Activated CD8-positive, alpha-beta memory T cell treated with anti-CD3 and anti-CD28 coated beads for 36 hours (primary cell): ENCODE measurements around the gene YJEFN3. TPM values are rescaled to one million over a fixed set of nuclear protein-coding genes. Genes with fewer than 3 reads are reported as not detected.

Source experiments
- CTCF ChIA-PET: fragments of 350-600 bp; sonication (Branson Sonifier 250); formaldehyde crosslinking; loops from one replicate; lab custom pipeline; 2021; ENCODE audit warnings: antibody characterized with exemption; lab: Charles Lee
- POLR2A ChIA-PET: fragments of 350-600 bp; sonication (Branson Sonifier 250); formaldehyde crosslinking; loops from one replicate; lab custom pipeline; 2021; ENCODE audit warnings: antibody characterized with exemption; lab: Charles Lee
- total RNA-seq, 2 experiments: library from RNA; stranded (reverse); gene quantifications; one replicate each; pipeline ENCODE4 v1.2.3, GENCODE V29; 2021

YJEFN3 gene
- total RNA-seq, 2 experiments from 2014 or later = 7.3 to 8.8 TPM

DNA sequence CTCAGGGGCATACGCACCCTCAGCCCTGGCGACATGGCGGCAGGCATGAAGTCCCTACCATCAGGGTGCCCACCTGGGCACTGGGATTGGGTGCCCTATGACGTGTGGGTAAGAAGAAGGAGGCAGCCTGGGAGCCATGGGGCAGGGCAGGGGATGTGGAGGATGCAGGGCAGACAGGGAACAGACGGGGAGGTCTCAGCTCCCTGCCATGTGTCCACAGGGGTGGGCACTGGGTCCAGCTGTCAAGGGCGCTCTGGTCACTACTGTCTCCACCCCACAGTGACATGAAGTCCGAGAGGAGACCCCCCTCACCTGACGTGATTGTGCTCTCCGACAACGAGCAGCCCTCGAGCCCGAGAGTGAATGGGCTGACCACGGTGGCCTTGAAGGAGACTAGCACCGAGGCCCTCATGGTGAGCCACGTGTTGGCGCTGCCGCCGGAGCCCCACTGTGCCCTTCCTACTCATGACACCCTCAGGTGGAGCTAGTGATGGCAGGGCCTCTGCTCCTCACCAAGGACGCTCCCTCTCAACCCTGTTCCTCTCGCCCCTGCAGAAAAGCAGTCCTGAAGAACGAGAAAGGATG is 36.6 kb upstream of the YJEFN3 start:
- CTCF ChIA-PET = interaction anchor here (0.8 to 4.9 kb wide), 6 partner anchors 20 to 126 kb away, joined by 3 to 60 read pairs (median 11); no protein-coding TSS in a partner anchor
- POLR2A ChIA-PET = interaction anchor here (0.6 kb wide), 1 partner anchor 74 kb away, joined by 3 read pairs; no protein-coding TSS in a partner anchor

DNA sequence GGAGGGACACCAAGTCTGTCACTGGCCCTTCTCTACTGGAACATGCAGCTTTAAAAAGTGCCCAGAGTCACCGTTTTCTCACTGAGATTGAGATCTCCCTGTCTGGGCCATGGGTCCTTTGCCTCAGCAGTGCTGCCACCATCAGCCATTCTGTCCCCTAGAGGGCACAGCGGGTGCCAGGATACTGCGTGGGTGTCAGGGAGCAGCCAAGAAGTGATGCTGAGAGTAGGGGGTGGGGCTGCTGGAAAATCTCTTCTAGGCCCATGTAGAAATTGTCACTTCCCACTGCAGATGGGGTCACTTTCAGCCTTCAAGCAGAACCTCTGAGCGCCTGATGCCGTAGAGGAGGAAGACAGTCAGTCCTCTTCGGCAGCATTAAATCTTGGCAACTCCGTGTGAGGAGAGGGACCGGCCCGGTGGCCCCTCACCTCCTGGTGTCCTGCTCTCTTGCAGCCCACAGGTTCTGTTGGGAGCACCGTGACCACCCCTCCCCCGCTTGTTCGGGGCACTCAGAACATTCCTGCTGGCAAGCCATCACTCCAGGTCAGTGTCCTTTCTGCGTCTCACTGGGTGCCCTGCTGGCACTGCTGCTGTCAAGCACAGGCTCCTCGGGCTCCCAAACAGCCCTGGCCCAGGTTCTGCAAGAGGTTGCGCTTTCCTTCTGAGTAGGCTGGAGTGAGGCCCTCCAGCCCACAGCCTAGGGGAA is 34.7 kb upstream of the YJEFN3 start:
- CTCF ChIA-PET = no interaction called here
- POLR2A ChIA-PET = no interaction called here

DNA sequence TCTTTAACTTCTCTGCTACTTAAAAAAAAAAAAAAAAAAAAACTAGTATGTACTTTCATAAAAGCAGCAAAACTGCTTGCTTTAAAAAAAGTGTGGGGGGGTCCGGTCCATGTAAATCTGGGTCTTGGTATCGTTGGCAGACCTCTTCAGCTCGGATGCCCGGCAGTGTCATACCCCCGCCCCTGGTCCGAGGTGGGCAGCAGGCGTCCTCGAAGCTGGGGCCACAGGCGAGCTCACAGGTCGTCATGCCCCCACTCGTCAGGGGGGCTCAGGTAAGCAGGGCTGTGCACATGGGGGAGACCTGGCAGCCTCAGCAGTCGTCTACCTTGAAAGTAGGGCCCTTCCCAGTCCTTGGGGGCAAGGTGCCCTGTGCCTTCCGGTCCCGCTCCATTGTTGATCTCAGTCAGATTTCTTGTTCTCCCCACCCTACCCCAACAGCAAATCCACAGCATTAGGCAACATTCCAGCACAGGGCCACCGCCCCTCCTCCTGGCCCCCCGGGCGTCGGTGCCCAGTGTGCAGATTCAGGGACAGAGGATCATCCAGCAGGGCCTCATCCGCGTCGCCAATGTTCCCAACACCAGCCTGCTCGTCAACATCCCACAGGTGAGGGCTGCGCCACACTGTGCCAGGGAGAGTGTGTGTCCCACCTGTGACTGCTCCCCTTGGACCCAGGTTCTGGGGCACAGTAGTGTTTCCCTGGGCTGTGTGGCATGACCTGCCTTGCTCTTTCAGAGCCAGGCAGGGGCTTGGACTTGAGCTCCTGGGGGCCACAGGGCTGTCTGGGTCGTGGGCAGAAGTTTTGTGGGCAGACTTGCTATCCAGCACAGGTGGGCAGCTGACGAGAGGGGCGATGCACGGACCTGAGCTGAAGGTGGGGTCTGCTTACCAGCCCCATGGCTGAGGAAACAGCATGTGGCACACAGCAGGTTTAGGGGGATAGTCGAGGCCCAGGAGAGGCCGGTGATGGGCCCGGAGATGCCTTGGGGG is 32.8 kb upstream of the YJEFN3 start:
- CTCF ChIA-PET = interaction anchor here (1.1 kb wide), 1 partner anchor 36 kb away, joined by 3 read pairs; no protein-coding TSS in a partner anchor
- POLR2A ChIA-PET = interaction anchor here (0.6 kb wide), 1 partner anchor 164 kb away, joined by 6 read pairs; no protein-coding TSS in a partner anchor

DNA sequence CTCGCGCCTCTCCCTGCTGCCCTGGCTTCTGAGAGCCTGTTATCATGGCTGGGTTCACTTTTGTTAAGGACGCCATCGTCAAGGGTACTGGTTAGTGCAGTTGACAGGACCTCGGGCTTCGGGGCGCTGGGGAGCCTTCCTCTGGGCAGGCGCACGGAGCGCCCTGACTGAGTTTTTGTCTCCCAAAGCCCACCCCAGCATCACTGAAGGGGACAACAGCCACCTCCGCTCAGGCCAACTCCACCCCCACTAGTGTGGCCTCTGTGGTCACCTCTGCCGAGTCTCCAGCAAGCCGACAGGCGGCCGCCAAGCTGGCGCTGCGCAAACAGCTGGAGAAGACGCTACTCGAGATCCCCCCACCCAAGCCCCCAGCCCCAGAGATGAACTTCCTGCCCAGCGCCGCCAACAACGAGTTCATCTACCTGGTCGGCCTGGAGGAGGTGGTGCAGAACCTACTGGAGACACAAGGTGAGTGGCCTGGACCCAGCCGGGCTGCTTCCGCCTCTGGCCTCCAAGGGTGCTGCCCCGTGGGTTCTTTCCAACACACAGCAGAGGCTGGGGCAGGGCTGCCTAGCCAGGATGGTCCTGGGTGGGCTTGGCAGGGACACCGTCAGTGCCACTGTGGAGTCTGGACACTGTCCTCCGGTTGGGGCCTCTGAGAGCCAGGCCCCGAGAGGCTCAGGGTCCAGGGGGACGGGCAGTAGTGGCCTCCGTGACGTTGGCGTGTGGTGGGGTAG is 30.3 kb upstream of the YJEFN3 start:
- ChIA-PET POLR2A (no interaction called here), CTCF (no interaction called here)

DNA sequence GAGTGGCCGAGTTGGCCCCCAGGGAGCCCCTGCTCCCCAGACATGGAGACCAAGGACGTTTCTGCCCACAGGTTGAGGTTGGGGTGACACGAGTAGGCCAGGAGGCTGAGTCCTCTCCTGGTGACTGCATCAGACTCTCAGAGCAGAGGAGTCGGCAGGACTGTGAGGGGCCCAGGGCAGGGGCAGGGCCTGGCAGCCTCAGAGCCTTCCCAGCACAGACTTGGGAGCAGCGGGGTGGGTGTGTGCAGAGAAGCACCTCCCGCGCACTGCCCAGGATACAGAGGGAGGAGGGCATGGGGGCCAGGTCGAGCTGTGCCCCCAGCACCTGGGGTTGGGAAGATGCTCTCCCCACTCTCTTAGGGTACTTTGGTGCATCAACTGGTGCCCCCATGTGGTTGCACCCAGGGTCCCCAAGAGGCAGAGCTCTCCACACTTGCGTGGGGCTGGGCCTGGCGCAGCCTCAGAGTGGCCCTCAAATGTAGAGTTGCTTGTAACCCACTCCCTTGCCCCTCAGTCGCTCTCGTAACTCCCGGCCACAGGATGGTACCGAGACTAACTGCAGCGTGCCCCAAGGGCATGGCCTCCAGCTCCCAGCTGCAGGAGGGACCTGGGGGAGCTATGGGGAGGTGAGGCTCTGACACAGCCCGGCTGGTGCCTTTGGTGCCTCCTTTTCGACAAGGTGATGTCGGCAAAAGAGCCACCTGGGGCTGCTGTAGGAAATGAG is 29.3 kb upstream of the YJEFN3 start:
- ChIA-PET POLR2A (no interaction called here), CTCF (no interaction called here)

DNA sequence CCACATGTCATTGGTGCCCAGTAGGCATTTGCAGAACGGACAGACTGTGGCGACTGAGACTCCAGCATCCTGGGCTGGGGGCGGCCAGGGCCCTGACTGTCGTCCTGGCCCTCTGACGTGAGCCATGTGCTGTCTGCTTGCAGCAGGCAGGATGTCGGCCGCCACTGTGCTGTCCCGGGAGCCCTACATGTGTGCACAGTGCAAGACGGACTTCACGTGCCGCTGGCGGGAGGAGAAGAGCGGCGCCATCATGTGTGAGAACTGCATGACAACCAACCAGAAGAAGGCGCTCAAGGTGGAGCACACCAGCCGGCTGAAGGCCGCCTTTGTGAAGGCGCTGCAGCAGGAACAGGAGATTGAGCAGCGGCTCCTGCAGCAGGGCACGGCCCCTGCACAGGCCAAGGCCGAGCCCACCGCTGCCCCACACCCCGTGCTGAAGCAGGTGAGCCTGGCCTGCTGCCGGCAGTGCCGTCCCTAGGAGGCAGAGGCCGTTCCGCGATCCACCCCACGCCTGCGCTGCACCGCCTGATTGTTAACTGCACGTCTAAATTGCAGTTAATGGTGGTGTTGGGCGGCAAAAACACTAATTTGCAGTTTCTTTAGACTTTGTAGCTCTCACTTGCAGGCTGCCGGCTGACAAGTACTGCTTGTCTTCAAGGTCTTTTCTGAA is 27.6 kb upstream of the YJEFN3 start:
- CTCF ChIA-PET = interaction anchor here (1.2 kb wide), 1 partner anchor 10 kb away, joined by 5 read pairs; no protein-coding TSS in a partner anchor
- POLR2A ChIA-PET = no interaction called here

DNA sequence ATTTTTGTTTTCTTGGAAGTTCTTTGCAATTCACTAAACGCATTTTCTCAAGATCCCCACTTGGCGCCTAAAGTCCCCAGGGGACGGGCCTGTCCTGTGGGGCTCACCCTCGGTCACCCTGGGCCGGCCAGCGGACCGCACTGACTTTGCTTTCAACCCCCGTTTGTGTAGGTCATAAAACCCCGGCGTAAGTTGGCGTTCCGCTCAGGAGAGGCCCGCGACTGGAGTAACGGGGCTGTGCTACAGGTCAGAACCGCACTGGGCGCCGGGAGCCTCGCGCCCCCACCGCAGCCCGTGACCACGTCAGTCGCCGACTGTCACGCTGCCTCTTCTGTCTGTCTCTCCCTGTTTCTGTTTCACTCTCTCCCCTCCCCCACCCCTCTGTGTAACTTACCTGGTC is 26.9 kb upstream of the YJEFN3 start:
- ChIA-PET CTCF (interaction anchor here (1.2 kb wide), 1 partner anchor 11 kb away, joined by 5 read pairs; no protein-coding TSS in a partner anchor), POLR2A (no interaction called here)

DNA sequence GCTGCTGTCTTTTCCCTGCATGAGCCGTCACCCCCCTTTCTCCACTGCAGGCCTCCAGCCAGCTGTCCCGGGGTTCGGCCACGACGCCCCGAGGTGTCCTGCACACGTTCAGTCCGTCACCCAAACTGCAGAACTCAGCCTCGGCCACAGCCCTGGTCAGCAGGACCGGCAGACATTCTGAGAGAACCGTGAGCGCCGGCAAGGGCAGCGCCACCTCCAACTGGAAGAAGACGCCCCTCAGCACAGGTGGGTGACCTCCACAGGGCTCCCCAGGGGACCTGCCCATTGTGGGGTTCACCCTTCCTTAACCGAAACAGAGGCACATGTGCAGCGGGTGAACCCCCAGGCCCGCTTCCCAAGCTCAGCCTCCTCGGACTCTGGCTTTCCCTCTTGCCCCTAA is 26.4 kb upstream of the YJEFN3 start:
- CTCF ChIA-PET = no interaction called here
- POLR2A ChIA-PET = no interaction called here

DNA sequence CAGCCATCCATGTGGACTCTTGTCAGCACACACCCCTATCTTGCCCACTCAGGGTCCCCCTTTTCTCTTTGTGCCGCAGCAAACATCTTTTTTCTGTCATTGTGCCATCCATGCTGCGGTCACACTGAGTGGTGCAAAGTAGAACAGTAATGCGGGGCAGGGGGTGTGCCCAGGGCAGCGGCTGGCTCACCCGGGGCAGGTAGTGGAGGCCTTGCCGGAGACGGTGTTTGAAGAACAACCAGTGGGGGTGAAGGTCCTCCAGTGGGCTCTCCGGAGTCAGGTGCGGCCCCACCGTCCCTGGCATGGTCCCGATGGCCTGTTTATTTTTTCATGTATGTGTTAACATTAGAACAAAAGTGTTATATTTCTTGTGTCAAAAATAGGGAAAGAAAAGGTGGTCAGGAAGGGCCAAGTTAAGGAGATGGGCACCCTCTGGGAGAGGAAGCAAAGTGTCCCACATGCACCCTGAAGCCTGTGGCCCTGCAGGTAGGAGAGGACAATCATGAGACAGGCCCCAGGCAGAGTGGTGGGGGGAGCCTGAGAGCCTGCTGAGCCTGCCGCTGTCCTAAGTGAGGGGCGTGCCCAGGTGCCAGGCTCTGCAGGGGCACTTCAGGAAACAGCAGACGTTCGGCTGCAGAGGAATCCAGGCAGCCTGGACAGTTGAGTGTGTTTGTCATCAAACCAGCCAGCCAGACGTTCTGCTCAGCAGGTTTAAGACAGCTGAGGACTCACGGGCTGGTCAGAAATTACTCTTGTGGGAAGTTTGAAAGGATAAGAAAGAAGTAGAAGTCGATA is 25.7 kb upstream of the YJEFN3 start:
- CTCF ChIA-PET = no interaction called here
- POLR2A ChIA-PET = no interaction called here

DNA sequence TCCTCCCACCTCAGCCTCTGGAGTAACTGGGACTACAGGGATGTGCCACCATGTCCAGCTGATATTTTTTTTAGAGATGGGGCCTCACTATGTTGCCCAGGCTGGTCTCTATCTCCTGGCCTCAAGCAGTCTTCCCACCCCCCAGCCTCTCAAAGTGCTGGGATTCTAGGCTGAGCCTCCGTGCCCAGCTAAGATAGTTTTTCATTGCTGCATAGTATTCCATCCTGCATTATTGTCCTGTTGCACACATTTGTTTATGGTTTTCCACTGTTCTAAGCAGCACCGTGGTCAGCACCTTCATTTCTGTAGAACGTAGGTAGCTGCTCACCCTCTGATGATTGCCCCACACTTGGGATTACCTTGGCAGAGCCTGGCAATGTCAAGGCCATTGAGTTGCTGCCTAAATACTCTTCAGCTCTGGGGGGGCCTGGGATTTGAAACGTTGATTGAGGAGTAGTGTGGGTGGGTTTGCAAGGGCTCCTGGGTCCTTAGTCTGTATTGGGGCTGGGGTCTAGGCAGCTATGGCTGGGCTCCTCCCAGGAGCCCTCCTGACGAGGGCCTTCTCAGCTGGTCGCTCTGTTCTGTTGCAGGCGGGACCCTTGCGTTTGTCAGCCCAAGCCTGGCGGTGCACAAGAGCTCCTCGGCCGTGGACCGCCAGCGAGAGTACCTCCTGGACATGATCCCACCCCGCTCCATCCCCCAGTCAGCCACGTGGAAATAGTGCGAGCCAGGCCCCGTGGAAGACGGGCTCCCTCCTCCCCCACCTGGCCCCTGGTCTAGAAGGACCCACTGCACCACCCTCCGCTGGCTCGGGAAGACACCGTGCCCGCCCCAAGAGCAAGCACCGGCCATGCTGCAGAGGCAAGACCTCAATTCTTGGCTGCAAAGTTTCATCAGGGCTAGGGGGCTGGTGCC is 23.7 kb upstream of the YJEFN3 start:
- ChIA-PET POLR2A (interaction anchor here (0.6 to 0.7 kb wide), 2 partner anchors 30 to 153 kb away, joined by 4 to 5 read pairs; no protein-coding TSS in a partner anchor), CTCF (interaction anchor here (1.0 to 1.1 kb wide), 2 partner anchors 10 to 14 kb away, joined by 3 read pairs; partner anchors contain the start of gene TSSK6)

DNA sequence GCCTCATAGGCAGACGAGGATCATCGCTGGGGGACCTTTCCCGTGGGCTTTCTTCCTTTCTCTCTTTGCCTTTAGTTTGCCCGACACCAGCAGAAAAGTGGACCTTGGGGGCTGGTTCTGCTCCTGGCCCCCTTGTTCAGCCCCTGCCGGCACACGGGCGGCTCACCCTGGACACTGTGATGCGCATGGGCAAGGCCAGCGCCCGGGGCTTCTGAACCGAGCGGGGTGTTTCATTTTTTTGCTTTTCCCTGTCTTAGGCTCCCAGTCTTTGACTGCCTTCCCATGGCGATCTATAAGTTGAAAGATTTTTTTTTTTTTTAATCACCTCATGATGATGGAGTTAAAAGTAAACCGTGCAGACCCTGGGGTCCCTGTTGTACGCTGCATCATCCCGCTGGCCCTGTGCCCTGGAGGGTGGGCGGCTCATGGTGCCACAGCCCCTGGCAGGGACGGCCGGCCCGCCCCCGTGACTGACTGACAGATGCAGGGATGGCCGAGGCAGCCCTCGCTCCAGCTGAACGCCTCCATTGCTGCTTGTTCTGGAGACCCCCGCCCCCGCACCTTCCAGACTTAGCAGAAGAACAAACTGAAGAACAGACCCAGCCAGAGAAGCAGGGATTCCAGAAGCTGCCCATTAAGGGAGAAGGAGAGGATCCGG is 22.9 kb upstream of the YJEFN3 start:
- ChIA-PET POLR2A (no interaction called here), CTCF (no interaction called here)

DNA sequence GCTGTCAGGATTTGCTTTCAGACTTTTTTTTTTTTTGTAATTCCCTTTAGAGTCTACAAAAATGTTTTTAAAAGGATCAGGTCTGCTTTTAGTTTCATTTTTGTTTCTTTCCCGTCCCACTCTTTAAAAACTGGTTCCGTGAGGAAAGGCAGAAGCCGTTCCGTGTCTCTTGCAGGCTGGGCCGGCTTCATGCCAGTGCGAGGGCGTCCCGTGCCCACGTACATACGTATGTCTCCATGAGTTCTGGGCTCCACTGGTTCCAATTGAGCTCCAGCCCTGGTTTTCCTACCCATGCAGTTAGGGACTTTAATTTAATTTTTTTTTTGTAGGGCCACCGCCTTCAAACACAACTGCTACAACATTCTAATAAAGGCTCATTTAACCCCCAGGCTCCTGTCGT is 22.1 kb upstream of the YJEFN3 start:
- ChIA-PET POLR2A (no interaction called here), CTCF (no interaction called here)

DNA sequence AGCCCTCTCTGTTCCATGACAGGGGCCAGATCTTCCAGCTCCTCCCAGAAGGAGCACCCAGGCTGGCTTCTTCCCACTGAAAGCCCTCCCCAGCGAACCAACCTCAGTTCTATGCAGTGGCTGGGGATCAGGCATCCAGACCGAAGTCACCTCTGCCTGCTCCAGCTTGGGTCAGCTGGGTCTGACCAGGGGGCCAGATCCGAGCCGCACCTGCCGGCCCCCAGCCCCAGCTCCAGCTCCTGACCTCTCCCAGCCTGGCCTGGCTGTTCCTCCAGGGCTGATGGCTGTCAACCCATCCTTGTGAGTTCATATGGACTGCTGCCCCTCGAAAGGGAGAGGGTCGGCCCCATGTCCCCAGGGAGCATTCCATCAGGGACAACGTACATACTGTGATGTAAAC is 21.4 kb upstream of the YJEFN3 start:
- CTCF ChIA-PET = interaction anchor here (2.0 kb wide), 1 partner anchor 25 kb away, joined by 9 read pairs; no protein-coding TSS in a partner anchor
- POLR2A ChIA-PET = interaction anchor here (0.5 kb wide), 1 partner anchor 15 kb away, joined by 9 read pairs; no protein-coding TSS in a partner anchor

DNA sequence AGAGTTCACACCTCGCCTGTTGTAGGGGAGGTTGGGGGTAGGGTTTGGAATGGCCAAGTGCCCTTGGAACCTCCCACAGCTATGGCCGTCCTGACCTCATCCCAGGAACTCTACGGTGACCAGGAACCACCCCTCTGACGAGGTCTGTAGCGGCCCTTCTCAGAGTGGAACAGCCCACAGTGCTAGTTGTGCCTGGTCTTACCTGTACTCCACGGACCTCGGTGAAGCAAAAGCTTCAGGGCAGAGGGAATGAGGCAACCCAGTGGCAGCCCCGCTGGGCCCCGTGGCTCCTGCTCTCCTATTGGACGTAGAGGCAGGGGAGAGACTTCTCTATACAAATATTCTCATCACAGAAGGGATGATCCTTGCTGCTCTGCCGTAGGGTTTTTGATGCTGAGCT is 20.5 kb upstream of the YJEFN3 start:
- POLR2A ChIA-PET = no interaction called here
- CTCF ChIA-PET = interaction anchor here (0.6 to 2.0 kb wide), 2 partner anchors 24 to 121 kb away, joined by 4 to 9 read pairs; no protein-coding TSS in a partner anchor

DNA sequence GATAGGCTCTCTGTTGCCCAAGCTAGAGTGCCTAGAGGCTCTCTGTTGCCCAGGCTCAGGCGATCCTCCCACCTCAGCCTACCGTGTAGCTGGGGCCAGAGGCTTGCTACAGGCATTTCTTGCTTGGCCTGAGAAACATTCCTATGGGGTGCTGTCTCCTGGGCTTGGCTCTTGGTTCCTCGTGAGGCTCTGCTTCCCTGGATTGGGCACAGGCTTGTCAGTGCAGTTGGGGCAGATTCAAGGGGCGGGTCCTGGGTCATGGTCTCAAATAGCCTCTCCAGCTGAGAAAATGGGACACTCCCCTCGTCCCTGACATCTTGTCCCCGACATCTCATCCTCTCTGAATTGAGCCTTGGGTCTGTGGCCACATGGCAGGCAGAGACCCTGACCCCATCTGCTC is 18.3 kb upstream of the YJEFN3 start:
- ChIA-PET CTCF (interaction anchor here (2.3 kb wide), 1 partner anchor 19 kb away, joined by 15 read pairs; no protein-coding TSS in a partner anchor), POLR2A (no interaction called here)
